SKM-1 (cell line): ENCODE data around the gene COLGALT1.

ENCODE experiments used
- DNase-seq: peaks from one replicate; lab custom pipeline; 2025; ENCODE audit not compliant: unreplicated experiment; lab: John Stamatoyannopoulos, UW

The COLGALT1 gene

DNA sequence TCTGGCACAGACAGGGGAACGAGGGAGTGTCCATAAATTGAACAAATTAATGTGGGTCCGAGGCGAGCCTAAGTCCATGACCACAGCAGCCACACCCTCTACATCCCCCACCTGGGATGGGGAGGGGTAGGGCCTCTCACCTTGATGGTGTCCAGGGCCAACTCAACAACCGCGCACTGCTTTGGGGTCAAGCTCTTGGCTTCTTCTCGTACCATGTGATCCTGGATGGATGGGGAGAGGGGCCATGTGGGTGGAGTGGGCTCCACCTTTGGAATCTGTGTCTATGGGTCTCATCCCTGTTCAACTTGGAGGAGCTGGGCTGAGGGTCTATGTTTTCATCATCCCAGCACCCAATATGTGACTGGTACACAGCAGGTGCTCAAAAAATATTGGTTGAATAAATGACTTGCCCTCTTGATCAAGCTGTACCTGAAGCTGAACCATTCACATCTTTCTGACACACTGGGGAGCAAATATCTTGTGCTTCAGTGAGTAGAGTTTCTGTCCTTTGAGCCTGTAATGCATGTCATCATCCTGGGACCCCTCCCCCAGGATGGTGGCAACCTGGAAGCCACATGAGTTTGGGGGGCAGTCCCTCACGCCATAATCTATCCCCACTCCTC lies 62.9 kb downstream of the COLGALT1 start:
- no peak for DNase-seq

DNA sequence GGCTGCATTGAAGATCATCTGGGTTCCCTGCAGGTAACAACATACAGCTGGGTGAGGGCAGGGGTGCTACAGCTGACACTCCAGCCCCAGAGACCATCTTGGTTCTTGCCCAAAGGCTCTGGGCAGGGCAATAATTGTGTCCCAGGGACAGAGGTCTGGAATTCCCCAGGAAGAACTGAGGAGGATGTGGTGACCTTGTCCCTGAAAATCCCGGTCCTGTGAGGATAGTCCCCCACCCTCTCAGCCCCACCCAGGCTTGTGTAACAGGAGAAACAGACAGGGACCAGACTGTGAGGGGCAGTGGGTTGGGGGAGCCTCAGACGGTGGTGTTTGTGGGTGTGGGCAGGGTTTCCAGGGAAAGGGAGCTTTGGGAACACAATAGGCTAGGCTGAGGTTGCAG lies 63.5 kb downstream of the COLGALT1 start:
- DNase-seq: no peak

DNA sequence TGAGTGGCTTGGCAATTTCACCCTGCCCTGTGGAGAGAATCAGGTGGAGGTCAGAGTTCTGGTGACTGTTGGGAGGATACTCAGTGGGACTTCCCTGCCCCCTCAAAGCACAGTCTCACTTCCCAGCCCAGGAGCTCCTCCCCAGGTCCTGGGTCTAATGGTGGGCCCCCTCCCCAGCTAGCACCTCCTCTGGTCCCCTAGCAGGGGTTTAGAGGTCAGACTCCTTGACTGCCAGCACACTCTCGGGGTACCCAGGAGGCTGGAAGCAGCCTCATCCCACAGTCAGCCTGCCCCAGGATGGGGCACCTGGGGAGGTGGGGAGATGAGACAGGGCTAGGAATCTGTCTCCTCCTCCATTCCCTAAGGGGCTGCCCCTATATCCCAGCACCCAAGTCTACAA lies 65.2 kb downstream of the COLGALT1 start:
- no peak for DNase-seq

DNA sequence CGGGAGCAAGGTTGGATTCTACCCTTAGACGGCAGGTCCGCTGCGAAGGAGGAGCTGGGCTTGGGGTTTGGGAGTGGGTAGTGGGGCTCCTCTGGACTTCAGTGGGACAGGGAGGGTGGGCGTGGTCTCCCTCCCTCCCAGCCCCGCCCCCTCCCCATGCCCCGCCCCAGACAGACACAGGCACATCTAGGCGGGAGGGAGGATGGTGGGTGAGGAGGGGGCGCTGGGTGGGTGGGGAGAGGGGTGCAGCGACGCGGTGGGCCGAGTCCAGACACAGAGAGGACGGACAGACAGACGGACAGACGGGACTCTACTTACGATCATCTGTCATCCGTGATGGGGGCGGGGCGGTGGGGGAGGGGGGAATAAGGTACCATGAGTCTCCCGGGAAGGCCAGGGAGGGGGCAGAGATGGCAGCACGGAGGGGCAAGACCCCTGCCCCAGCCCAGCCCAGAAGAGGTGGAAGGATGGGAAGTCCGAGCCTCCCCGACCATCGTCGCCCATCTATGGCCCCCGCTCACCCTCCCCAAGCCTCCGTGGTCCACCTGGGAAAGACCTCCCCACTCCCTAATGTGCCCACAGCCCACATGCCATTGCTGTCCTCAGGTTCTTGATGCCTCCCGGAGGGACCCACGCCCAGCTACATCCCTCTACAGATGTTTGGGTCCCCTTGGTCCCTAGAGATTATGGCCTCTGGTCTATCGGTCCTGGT lies 67.9 kb downstream of the COLGALT1 start:
- DNase-seq: no peak

DNA sequence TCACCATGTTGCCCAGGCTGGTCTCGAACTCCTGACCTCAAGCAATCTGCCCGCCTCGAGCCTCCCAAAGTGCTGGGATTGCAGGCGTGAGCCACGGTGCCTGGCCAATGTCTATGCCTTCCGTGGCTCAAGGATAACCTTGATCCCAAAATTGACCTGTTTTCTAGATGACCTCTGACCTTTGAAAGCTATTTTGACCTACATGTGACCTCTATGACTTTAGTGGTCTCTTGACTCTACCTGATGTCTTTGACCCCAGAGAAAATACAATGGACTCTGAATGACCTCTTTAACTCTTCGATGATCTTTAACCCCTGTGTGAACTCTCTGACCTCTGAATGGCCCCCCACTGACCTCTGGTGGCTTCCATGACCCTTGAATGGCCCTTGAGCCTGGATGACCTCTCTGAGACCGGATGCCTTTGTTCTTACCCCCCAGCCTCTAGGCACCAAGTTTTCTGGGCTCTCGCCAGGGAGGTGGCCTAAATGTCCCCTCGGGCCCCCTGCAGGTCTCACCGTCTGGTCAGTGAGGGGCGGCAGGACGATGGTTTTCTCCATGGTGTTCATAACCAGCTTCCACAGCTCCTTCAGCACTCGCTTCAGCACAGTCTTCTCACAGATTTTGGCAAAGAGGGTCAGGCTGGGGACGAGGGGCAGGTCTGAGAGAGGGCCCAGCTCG lies 69.0 kb downstream of the COLGALT1 start:
- DNase-seq: no peak

DNA sequence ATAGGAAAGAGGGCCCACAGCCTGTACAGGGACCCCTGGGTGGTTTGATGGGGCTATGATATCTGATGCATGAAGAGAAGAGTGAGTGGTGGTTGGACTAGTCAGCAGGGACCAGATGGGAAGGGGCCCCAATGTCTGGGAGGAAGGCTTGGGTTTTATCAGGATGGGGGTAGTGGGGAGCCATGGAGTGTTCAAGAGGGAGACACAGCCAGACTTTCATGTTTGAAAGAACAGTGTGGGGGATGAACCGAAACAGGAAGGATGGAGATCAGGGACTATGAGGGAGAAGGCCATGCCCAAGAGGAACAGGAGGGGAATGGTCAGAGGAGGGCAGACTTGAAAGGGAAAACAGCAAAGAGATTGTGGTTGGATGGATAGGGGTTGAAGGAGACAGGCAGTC lies 69.6 kb downstream of the COLGALT1 start:
- no peak for DNase-seq

DNA sequence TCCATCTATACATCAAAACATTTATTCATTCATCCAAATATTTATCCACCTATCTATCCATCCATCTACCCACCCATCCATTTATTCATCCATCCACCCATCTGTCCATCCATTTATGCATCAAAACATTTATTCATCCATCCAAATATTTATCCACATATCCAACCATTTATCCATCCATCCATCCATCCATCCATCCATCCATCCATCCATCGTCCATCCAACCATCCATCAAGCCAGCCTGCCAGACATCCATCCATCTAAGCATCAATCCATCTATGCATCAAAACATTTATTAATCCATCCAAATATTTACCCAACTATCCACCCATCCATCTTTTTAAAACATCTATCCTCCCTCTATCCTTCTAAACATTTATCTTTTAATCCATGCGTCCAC lies 70.5 kb downstream of the COLGALT1 start:
- DNase-seq: no peak

DNA sequence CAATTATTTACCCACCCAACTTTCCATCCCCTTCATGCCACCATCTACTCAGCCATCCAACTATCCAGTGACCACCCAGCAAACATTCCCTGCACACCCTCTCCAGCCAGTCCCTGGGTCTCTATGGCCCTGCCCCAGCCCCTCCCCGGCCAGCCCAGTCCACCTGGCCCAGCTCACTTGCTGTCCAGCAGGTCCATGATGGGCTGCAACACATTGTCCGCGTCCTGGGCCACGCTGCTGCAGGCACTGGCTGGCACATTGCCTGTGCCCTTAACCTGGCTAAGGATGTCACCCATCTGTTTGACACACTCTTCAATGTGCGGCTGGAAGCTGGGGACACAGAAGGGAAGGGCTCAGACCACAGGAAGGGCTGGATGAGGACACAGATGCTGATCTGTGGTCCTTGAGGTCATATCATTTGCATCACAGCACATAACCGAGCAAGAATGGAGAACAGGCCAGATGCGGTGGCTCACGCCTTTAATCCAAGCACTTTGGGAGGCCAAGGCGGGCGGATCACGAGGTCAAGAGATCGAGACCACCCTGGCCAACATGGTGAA lies 71.1 kb downstream of the COLGALT1 start:
- DNase-seq: no peak

DNA sequence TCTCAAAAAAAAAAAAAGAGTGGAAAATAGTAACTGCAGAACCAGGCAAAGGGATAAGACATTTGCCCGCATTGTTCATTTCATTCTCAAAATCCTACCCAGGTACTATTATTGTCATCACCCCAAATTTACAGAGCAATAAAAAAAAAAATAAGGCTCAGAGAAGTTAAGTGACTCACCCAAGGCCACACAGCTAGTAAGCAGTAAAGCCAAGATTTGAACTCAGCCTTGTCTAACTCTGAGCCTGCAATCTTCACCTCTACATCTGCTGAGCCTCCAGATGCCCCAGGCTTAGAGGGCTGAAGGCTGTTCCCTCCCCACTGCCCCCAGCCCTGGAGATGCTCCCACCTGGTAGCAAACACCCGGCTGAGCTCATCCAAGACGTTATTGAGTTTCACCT lies 71.7 kb downstream of the COLGALT1 start:
- no peak for DNase-seq

DNA sequence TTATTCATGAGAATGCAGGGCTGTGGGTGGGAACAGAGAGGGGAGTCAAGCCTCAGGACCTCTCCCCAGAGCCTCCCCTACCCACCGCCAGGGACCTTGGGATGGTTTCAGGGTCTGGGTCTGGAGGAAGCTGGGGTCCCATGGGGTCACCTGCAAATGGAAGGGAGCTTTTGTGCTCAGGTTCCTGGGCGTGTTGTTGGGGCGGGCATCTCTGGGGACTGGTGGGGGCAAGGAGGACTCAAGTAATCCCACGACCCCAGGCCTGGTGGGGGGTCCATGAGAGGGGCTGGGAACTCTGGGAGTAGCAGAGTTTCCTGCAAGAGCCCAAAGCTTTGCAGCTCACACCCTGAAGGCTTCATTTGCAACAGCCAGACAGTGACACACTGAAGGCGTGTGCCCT lies 72.5 kb downstream of the COLGALT1 start:
- no peak for DNase-seq

DNA sequence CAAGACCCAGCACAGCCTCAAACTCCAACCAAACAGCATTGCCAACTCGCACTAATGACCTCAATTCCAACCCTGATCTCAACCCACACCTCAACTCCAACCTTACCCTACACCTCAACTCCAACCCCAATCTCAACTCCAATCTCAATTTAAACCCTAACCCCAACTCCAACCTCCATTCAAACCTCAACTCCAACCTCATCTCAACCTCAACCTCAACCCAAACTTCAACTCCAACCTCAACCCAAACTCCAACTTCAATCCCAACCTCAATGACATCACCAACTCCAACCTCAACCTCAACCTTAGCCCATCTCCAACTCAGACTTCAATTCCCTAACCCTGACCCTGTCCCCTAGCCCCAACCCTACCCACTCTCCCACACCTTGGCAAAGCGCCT lies 74.3 kb downstream of the COLGALT1 start:
- DNase-seq: no peak

DNA sequence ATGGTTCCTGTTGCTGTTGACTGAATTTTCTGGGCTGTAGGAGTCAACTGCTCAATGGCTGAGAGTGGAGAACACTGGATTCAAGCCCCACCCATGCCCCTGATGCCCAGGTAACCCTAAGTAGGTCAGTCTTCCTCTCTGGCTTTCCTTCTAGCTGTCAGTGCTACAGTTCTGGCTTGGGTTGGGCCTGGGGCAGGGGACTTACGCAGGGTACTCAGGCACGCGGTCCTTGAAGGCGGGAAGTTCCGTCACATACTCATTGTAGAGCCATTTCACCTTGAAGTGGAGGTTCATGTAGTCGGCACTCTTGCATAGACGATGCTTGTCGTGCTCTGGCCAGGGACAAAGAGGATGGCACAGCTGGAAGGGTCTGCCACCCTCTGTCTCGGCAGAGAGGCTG lies 77.1 kb downstream of the COLGALT1 start:
- DNase-seq: no peak
